Gastroesophageal sphincter (tissue), 4 donors: ENCODE data around the gene ABI2. TPM values are rescaled to one million over a fixed set of nuclear protein-coding genes. Genes with fewer than 3 reads are reported as not detected.
"Not testable (repeated sequence)": the region's sequence is repeated elsewhere in the genome, so short reads cannot be mapped to it uniquely, and the experiment has no call there.

Experiments used
- ATAC-seq: fragments of 150-250 bp; one replicate; pipeline ENCODE4 v1.9.1; 2016; ENCODE audit warnings: mild to moderate bottlenecking, moderate library complexity
- H3K27ac ChIP-seq, 4 donors: fragments of 200-600 bp; sonication (generic) in 3 of 4; 1 replicate in 3 of 4; 2 replicates in 1 of 4; pipeline ENCODE4 v1.5.1; 2016 to 2019
- H3K27me3 ChIP-seq: fragments of 200-600 bp; sonication (generic); one replicate; pipeline ENCODE4 v1.5.1; 2019
- H3K36me3 ChIP-seq, 2 donors: fragments of 200-600 bp; sonication (generic); one replicate each; pipeline ENCODE4 v1.5.1; 2019; ENCODE audit warnings: control low read depth in 1 of 2
- H3K4me1 ChIP-seq, 3 donors: fragments of 200-600 bp; sonication (generic); 1 replicate in 2 of 3; 2 replicates in 1 of 3; pipeline ENCODE4 v1.5.1; 2016 to 2019; ENCODE audit warnings: control low read depth in 2 of 3
- H3K4me3 ChIP-seq, 2 donors: fragments of 200-600 bp; sonication (generic); one replicate each; pipeline ENCODE4 v1.5.1; 2019; ENCODE audit warnings: mild to moderate bottlenecking in 1 of 2, moderate library complexity in 1 of 2
- H3K9me3 ChIP-seq, 3 donors: fragments of 200-600 bp; sonication (generic); one replicate each; pipeline ENCODE4 v1.5.1; 2017 to 2019; ENCODE audit warnings: control low read depth in 2 of 3
- CTCF ChIP-seq, 4 experiments: fragments of 200-600 bp in 2 of 4; fragments of 450-650 bp in 2 of 4; sonication (generic) in 1 of 4; IDR thresholded peaks; one replicate each; pipeline ENCODE4 v1.5.1; 2017 to 2019; ENCODE audit warnings: antibody characterized with exemption in 4 of 4, mild to moderate bottlenecking in 2 of 4, moderate library complexity in 2 of 4
- EP300 ChIP-seq: sonication (generic); formaldehyde crosslinking; IDR thresholded peaks from one replicate; pipeline ENCODE4 v1.6.1; 2017; ENCODE audit warnings: antibody characterized with exemption, mild to moderate bottlenecking
- POLR2A ChIP-seq, 2 donors: fragments of 450-650 bp; IDR thresholded peaks; one replicate each; pipeline ENCODE4 v1.6.1; 2017; ENCODE audit warnings: antibody characterized with exemption in 2 of 2, mild to moderate bottlenecking in 2 of 2, moderate library complexity in 1 of 2
- POLR2AphosphoS5 ChIP-seq: sonication (generic); formaldehyde crosslinking; IDR thresholded peaks from one replicate; pipeline ENCODE4 v1.6.1; 2017; ENCODE audit warnings: antibody characterized with exemption
- WGBS, 2 donors: methylation state at CpG; one replicate each; pipeline ENCODE4 v1.1.5; 2018; ENCODE audit warnings: low coverage in 1 of 2; 5-methylcytosine and 5-hydroxymethylcytosine counted together
- total RNA-seq, 4 donors: library from RNA; depleted of rRNA; stranded (reverse); fragments of >200 nt; gene quantifications; one replicate each; pipeline ENCODE4 v1.1.0, GENCODE V29; 2016

The ABI2 gene
- total RNA-seq, 4 donors from 2014 or later, result 33.0 to 57.5 (median 45.0) TPM

GRCh38 chr2:203286532-203286931 is 41.7 kb upstream of the ABI2 start:
- 93 to 94% methylated on average over 2 of the region's 2 CpGs for WGBS, 2 donors
- H3K27ac ChIP-seq, result no peak overlapping the region
- ATAC-seq, result no peak
- H3K36me3 ChIP-seq, result peaks cover 0 to 85% of the 10 kb centered on the region in 2 donors
- H3K4me1 ChIP-seq, result no peaks in the 10 kb centered on the region
- no peaks in the 10 kb centered on the region for H3K9me3 ChIP-seq
- no peak overlapping the region for H3K4me3 ChIP-seq
- TF ChIP-seq POLR2A (IDR thresholded peaks at IDR 0.05), result no peak
- TF ChIP-seq CTCF (IDR thresholded peaks at IDR 0.05), result no peak
- no peak for TF ChIP-seq POLR2AphosphoS5
- no peak for TF ChIP-seq EP300
- H3K27me3 ChIP-seq, result no peaks in the 10 kb centered on the region

- Histone ChIP-seq H3K27me3 (no peaks in the 10 kb centered on the region), H3K4me1 (no peaks in the 10 kb centered on the region), H3K27ac (no peak overlapping the region), H3K36me3 (peaks cover 0 to 66% of the 10 kb centered on the region in 2 donors), H3K4me3 (no peak overlapping the region), H3K9me3 (no peaks in the 10 kb centered on the region)
- ATAC-seq, result no peak
- TF ChIP-seq EP300, result no peak
- TF ChIP-seq POLR2A (IDR thresholded peaks at IDR 0.05), result no peak
- TF ChIP-seq CTCF (IDR thresholded peaks at IDR 0.05), result no peak
- no peak for TF ChIP-seq POLR2AphosphoS5
- 100% methylated on average over 1 of the region's 3 CpGs; no CpG with 5 or more reads in 1 of the 2 donors for WGBS, 2 donors
These were observed 26.5 kb upstream of the ABI2 start for GRCh38 chr2:203301667-203302066.

GRCh38 chr2:203302586-203302985 is 25.6 kb upstream of the ABI2 start:
- H3K27me3 ChIP-seq, H3K4me1 ChIP-seq, H3K27ac ChIP-seq, ATAC-seq, H3K4me3 ChIP-seq, H3K9me3 ChIP-seq: not testable (repeated sequence)
- peaks cover 0 to 66% of the 10 kb centered on the region in 2 donors for H3K36me3 ChIP-seq
- 82 to 97% methylated on average over 2 to 8 of the region's 8 CpGs for WGBS, 2 donors

- Histone ChIP-seq H3K9me3 (no peaks in the 10 kb centered on the region), H3K27ac (no peak overlapping the region), H3K4me3 (no peak overlapping the region), H3K4me1 (no peaks in the 10 kb centered on the region), H3K27me3 (no peaks in the 10 kb centered on the region), H3K36me3 (peaks cover 0 to 32% of the 10 kb centered on the region in 2 donors)
- ATAC-seq, result no peak
- TF ChIP-seq POLR2AphosphoS5 (no peak), POLR2A (IDR thresholded peaks at IDR 0.05) (no peak), EP300 (no peak), CTCF (IDR thresholded peaks at IDR 0.05) (no peak)
- 90 to 91% methylated on average over 3 of the region's 3 CpGs for WGBS, 2 donors
These were observed 17.3 kb upstream of the ABI2 start for GRCh38 chr2:203310688-203311436.

GRCh38 chr2:203326356-203326755 is 1.8 kb upstream of the ABI2 start:
- Histone ChIP-seq H3K27ac (no peak overlapping the region), H3K4me1 (peaks cover 0 to 29% (median 9%) of the 10 kb centered on the region in 3 donors), H3K4me3 (no peak overlapping the region), H3K36me3 (no peaks in the 10 kb centered on the region), H3K9me3 (no peaks in the 10 kb centered on the region), H3K27me3 (no peaks in the 10 kb centered on the region)
- TF ChIP-seq EP300, result no peak
- TF ChIP-seq POLR2AphosphoS5, result no peak
- no peak for TF ChIP-seq CTCF (IDR thresholded peaks at IDR 0.05)
- TF ChIP-seq POLR2A (IDR thresholded peaks at IDR 0.05), result no peak
- ATAC-seq, result no peak
- 76 to 86% methylated on average over 1 of the region's 1 CpG for WGBS, 2 donors
